PC-3 (cell line): Measurements from ENCODE around the gene PDE2A. TPM values are rescaled to one million over a fixed set of nuclear protein-coding genes. Genes with fewer than 3 reads are reported as not detected.

Source experiments
- ATAC-seq: fragments of 200-7000 bp; cut with Tn5 transposase; 2 replicates; pipeline ENCODE4 v1.9.1; 2020; ENCODE audit warnings: mild to moderate bottlenecking, moderate library complexity
- BruUV-seq: library from RNA; stranded (reverse); fragments of 400-500 nt; replicated peaks from 2 replicates; lab custom pipeline; 2021; lab: Mats Ljungman, UMichigan
- CTCF ChIA-PET: fragments of 300-600 bp; sonication (Branson Sonifier 250); formaldehyde crosslinking; loops from one replicate; lab custom pipeline; 2022; ENCODE audit warnings: antibody characterized with exemption; lab: Charles Lee
- POLR2A ChIA-PET: fragments of 300-600 bp; sonication (Branson Sonifier 250); formaldehyde crosslinking; loops from one replicate; lab custom pipeline; 2022; ENCODE audit warnings: antibody characterized with exemption; ENCODE audit not compliant: unreplicated experiment; lab: Charles Lee
- DNase-seq: peaks from one replicate; pipeline ENCODE4 v3.0.0-alpha.2; 2015
- H2AFZ ChIP-seq: fragments of 300-600 bp; sonication (generic); 2 replicates; pipeline ENCODE4 v1.6.0; 2016; ENCODE audit warnings: antibody characterized with exemption, low read length
- H3F3A ChIP-seq: fragments of 300-600 bp; sonication (generic); one replicate; pipeline ENCODE4 v1.6.0; 2017; ENCODE audit warnings: antibody characterized with exemption, low read length, control low read depth, mild to moderate bottlenecking; ENCODE audit not compliant: unreplicated experiment
- H3K27ac ChIP-seq: fragments of 300-600 bp; sonication (generic); 2 replicates; pipeline ENCODE4 v1.5.1; 2016; ENCODE audit warnings: mild to moderate bottlenecking, low read length
- H3K27me3 ChIP-seq: fragments of 300-600 bp; sonication (generic); 2 replicates; pipeline ENCODE4 v1.6.1; 2016; ENCODE audit warnings: low read length, mixed read lengths
- H3K36me3 ChIP-seq: fragments of 300-600 bp; sonication (generic); 2 replicates; pipeline ENCODE4 v1.6.1; 2016; ENCODE audit warnings: low read depth, mixed run types, low read length, mixed read lengths
- H3K4me1 ChIP-seq: fragments of 300-600 bp; sonication (generic); 2 replicates; pipeline ENCODE4 v1.5.1; 2016; ENCODE audit warnings: low read length; ENCODE audit not compliant: insufficient read depth
- H3K4me2 ChIP-seq: fragments of 300-600 bp; sonication (generic); 2 replicates; pipeline ENCODE4 v1.6.0; 2016; ENCODE audit warnings: low read length
- H3K4me3 ChIP-seq: fragments of 300-600 bp; sonication (generic); 2 replicates; pipeline ENCODE4 v1.5.1; 2016; ENCODE audit warnings: mild to moderate bottlenecking, low read length, mixed read lengths
- H3K79me2 ChIP-seq: fragments of 300-600 bp; sonication (generic); 2 replicates; pipeline ENCODE4 v1.6.1; 2017; ENCODE audit warnings: low read length, mixed read lengths
- H3K9ac ChIP-seq: fragments of 300-600 bp; sonication (generic); 2 replicates; pipeline ENCODE4 v1.6.0; 2016; ENCODE audit warnings: mild to moderate bottlenecking, low read length
- H3K9me2 ChIP-seq: fragments of 300-600 bp; sonication (generic); replicated peaks from 2 replicates; pipeline ENCODE4 v1.6.1; 2016; ENCODE audit warnings: mixed run types, low read length, mixed read lengths
- H3K9me3 ChIP-seq: fragments of 300-600 bp; sonication (generic); 2 replicates; pipeline ENCODE4 v1.6.1; 2016; ENCODE audit warnings: low read length, mixed read lengths
- H4K20me1 ChIP-seq: fragments of 300-600 bp; sonication (generic); 2 replicates; pipeline ENCODE4 v1.6.1; 2016; ENCODE audit warnings: low read length, mixed read lengths
- CTCF ChIP-seq: fragments of 300-600 bp; sonication (generic); conservative IDR thresholded peaks from 2 replicates; pipeline ENCODE4 v1.5.1; 2017; ENCODE audit warnings: antibody characterized with exemption, low read depth, mild to moderate bottlenecking, low read length
- EZH2 ChIP-seq: fragments of 300-600 bp; sonication (generic); IDR thresholded peaks from one replicate; pipeline ENCODE4 v1.6.1; 2017; ENCODE audit warnings: antibody characterized with exemption, mild to moderate bottlenecking, low read length; ENCODE audit not compliant: unreplicated experiment
- EZH2phosphoT487 ChIP-seq: fragments of 300-600 bp; sonication (generic); IDR thresholded peaks from 2 replicates; pipeline ENCODE4 v1.6.1; 2018; ENCODE audit warnings: mild to moderate bottlenecking, antibody characterized with exemption, low read length, borderline replicate concordance
- intact Hi-C: fragments of 100-400 bp; cut with micrococcal nuclease; formaldehyde crosslinking; loops from 2 replicates; pipeline ENCODE4 v1.9.0; 2023
- total RNA-seq: library from RNA; depleted of rRNA; stranded (reverse); fragments of >200 nt; gene quantifications from 2 replicates; pipeline ENCODE4 v1.2.3, GENCODE V29; 2014

Gene PDE2A
- total RNA-seq, 1 experiment from 2014 or later = 2.6 TPM

- no peak for TF ChIP-seq EZH2
- TF ChIP-seq EZH2phosphoT487 = no peak
- TF ChIP-seq CTCF = no peak
- Histone ChIP-seq H3K4me3 (no peak overlapping the region), H3K27ac (no peak overlapping the region), H3K36me3 (no peaks in the 10 kb centered on the region), H3K79me2 (no peaks in the 10 kb centered on the region), H3K4me1 (no peaks in the 10 kb centered on the region), H3K9me2 (no peaks in the 10 kb centered on the region), H3K4me2 (no peak overlapping the region), H3K27me3 (no peaks in the 10 kb centered on the region), H2AFZ (no peak overlapping the region), H3F3A (no peaks in the 10 kb centered on the region), H3K9me3 (no peaks in the 10 kb centered on the region), H4K20me1 (no peaks in the 10 kb centered on the region), H3K9ac (no peak overlapping the region)
- CTCF ChIA-PET = no interaction called here
- intact Hi-C loops = no loop called here
- POLR2A ChIA-PET = no interaction called here
- BruUV-seq = no TSS peak
- DNase-seq (no peak), ATAC-seq (no peak)
Observed at GRCh38 chr11:72582206-72583176, 91.7 kb downstream of the PDE2A start.

GRCh38 chr11:72581067-72581466 is 93.2 kb downstream of the PDE2A start:
- Histone ChIP-seq H3K9me3 (no peaks in the 10 kb centered on the region), H3K27ac (no peak overlapping the region), H3K4me1 (no peaks in the 10 kb centered on the region), H3F3A (no peaks in the 10 kb centered on the region), H3K27me3 (no peaks in the 10 kb centered on the region), H3K9ac (no peak overlapping the region), H3K4me3 (no peak overlapping the region), H3K79me2 (no peaks in the 10 kb centered on the region), H3K36me3 (no peaks in the 10 kb centered on the region), H3K4me2 (no peak overlapping the region), H4K20me1 (no peaks in the 10 kb centered on the region), H3K9me2 (no peaks in the 10 kb centered on the region), H2AFZ (no peak overlapping the region)
- no peak for TF ChIP-seq EZH2phosphoT487
- TF ChIP-seq EZH2 = no peak
- no peak for TF ChIP-seq CTCF
- ChIA-PET CTCF (no interaction called here), POLR2A (no interaction called here)
- no peak for ATAC-seq
- DNase-seq = no peak
- BruUV-seq = no TSS peak
- intact Hi-C loops = no loop called here

GRCh38 chr11:72580642-72580950 is 93.6 kb downstream of the PDE2A start:
- Histone ChIP-seq H3K79me2 (no peaks in the 10 kb centered on the region), H3K36me3 (no peaks in the 10 kb centered on the region), H3K9me3 (no peaks in the 10 kb centered on the region), H3K4me1 (no peaks in the 10 kb centered on the region), H3K4me3 (no peak overlapping the region), H3F3A (no peaks in the 10 kb centered on the region), H4K20me1 (no peaks in the 10 kb centered on the region), H3K4me2 (no peak overlapping the region), H3K27me3 (no peaks in the 10 kb centered on the region), H3K9ac (no peak overlapping the region), H3K27ac (no peak overlapping the region), H2AFZ (no peak overlapping the region), H3K9me2 (no peaks in the 10 kb centered on the region)
- ChIA-PET POLR2A (no interaction called here), CTCF (no interaction called here)
- DNase-seq = no peak
- no peak for ATAC-seq
- BruUV-seq = no TSS peak
- TF ChIP-seq CTCF = no peak
- TF ChIP-seq EZH2phosphoT487 = no peak
- no peak for TF ChIP-seq EZH2
- intact Hi-C loops = no loop called here
